Uterus (tissue), 2 donors: ENCODE data around the gene HAUS2.

Experiments used
- CTCF ChIP-seq, 4 experiments: fragments of 200-600 bp in 2 of 4; fragments of 450-650 bp in 2 of 4; sonication (generic) in 2 of 4; IDR thresholded peaks; one replicate each; pipeline ENCODE4 v1.5.1; 2016 to 2019; ENCODE audit warnings: antibody characterized with exemption in 4 of 4, mild to moderate bottlenecking in 2 of 4, moderate library complexity in 1 of 4
- POLR2A ChIP-seq, 2 donors: fragments of 450-650 bp; IDR thresholded peaks; one replicate each; pipeline ENCODE4 v1.6.1; 2016; ENCODE audit warnings: antibody characterized with exemption in 2 of 2, mild to moderate bottlenecking in 1 of 2, moderate library complexity in 1 of 2

- no peak for TF ChIP-seq POLR2A (IDR thresholded peaks at IDR 0.05)
- no peak for TF ChIP-seq CTCF (IDR thresholded peaks at IDR 0.05)
These were observed 42.1 kb downstream of the HAUS2 start for GRCh38 chr15:42590619-42591237.
